SK-N-SH (cell line): ENCODE data around the gene DOCK4. TPM values are rescaled to one million over a fixed set of nuclear protein-coding genes. Genes with fewer than 3 reads are reported as not detected.
A peak's percentile ranks its signal among the peaks of the same experiment; 100 is the strongest.

Source experiments
- CTCF ChIA-PET: fragments of 300-600, 350-600 bp; formaldehyde crosslinking; extraction: SDS; loops from one replicate; lab custom pipeline; 2021; lab: Yijun Ruan, JAX
- POLR2A ChIA-PET: fragments of 350-600 bp; sonication (Branson Sonifier 250); formaldehyde crosslinking; extraction: SDS; loops from one replicate; lab custom pipeline; 2020; ENCODE audit warnings: antibody characterized with exemption, inconsistent platforms; lab: Yijun Ruan, JAX
- DNase-seq: peaks from one replicate; pipeline ENCODE4 v3.0.0; 2012
- H2AFZ ChIP-seq: fragments of 200-600 bp; sonication (generic); 2 replicates; pipeline ENCODE4 v1.8.1; 2016; ENCODE audit warnings: antibody characterized with exemption, mild to moderate bottlenecking, low read depth
- H3F3A ChIP-seq: fragments of 200-600 bp; sonication (generic); replicated peaks from 2 replicates; pipeline ENCODE3; 2016; ENCODE audit warnings: antibody characterized with exemption, mild to moderate bottlenecking; ENCODE audit not compliant: insufficient read depth
- H3K27ac ChIP-seq, 2 experiments: fragments of 200-500 bp in 1 of 2; fragments of 200-600 bp in 1 of 2; sonication (Bioruptor generic) in 1 of 2; sonication (generic), shearing (Covaris generic) in 1 of 2; 2 replicates each; pipeline versions ENCODE4 v1.5.1 to v1.6.1; 2014 to 2016; ENCODE audit warnings: low read depth in 2 of 2, inconsistent platforms in 1 of 2, low read length in 1 of 2, mild to moderate bottlenecking in 1 of 2, mixed read lengths in 1 of 2
- H3K27me3 ChIP-seq: fragments of 200-600 bp; sonication (generic), shearing (Covaris generic); 2 replicates; pipeline ENCODE4 v1.6.1; 2016; ENCODE audit warnings: mixed run types; ENCODE audit not compliant: insufficient read depth
- H3K36me3 ChIP-seq, 2 experiments: fragments of 200-500 bp in 1 of 2; fragments of 200-600 bp in 1 of 2; sonication (Bioruptor generic) in 1 of 2; sonication (generic) in 1 of 2; replicated peaks in 1 of 2; 2 replicates each; pipeline versions ENCODE3 to v1.5.1; 2014 to 2016; ENCODE audit warnings: low read length in 1 of 2, mild to moderate bottlenecking in 1 of 2; ENCODE audit not compliant: insufficient read depth in 2 of 2, control insufficient read depth in 1 of 2
- H3K4me1 ChIP-seq, 2 experiments: fragments of 200-500 bp in 1 of 2; fragments of 200-600 bp in 1 of 2; sonication (Bioruptor generic) in 1 of 2; sonication (generic), shearing (Covaris generic) in 1 of 2; 2 replicates each; pipeline versions ENCODE4 v1.5.1 to v1.6.1; 2014 to 2016; ENCODE audit warnings: low read depth in 1 of 2, low read length in 1 of 2, mixed run types in 1 of 2; ENCODE audit not compliant: insufficient read depth in 2 of 2, control insufficient read depth in 1 of 2
- H3K4me2 ChIP-seq: fragments of 200-600 bp; sonication (generic), shearing (Covaris generic); 2 replicates; pipeline ENCODE4 v1.6.1; 2017; ENCODE audit warnings: mixed run types
- H3K4me3 ChIP-seq, 2 experiments: fragments of 200-500 bp in 1 of 2; fragments of 200-600 bp in 1 of 2; sonication (Bioruptor generic) in 1 of 2; sonication (generic), shearing (Covaris generic) in 1 of 2; 2 replicates each; pipeline versions ENCODE4 v1.5.1 to v1.8.1; 2014 to 2016; ENCODE audit warnings: low read depth in 2 of 2, inconsistent platforms in 1 of 2, low read length in 1 of 2, mild to moderate bottlenecking in 1 of 2, mixed read lengths in 1 of 2, moderate library complexity in 1 of 2
- H3K79me2 ChIP-seq: fragments of 200-600 bp; sonication (generic); 2 replicates; pipeline ENCODE4 v1.8.1; 2017; ENCODE audit warnings: mild to moderate bottlenecking; ENCODE audit not compliant: insufficient read depth
- H3K9ac ChIP-seq: fragments of 200-600 bp; sonication (generic); 2 replicates; pipeline ENCODE4 v1.6.1; 2017; ENCODE audit warnings: mixed run types
- H3K9me2 ChIP-seq: fragments of 200-600 bp; sonication (generic); 2 replicates; pipeline ENCODE4 v1.6.1; 2017; ENCODE audit warnings: mixed run types
- H3K9me3 ChIP-seq: fragments of 200-600 bp; sonication (generic); 2 replicates; pipeline ENCODE4 v1.6.1; 2017; ENCODE audit warnings: mixed run types, mild to moderate bottlenecking, moderate library complexity
- H4K20me1 ChIP-seq: fragments of 200-600 bp; sonication (generic); 2 replicates; pipeline ENCODE4 v1.6.1; 2017; ENCODE audit warnings: mild to moderate bottlenecking, mixed run types; ENCODE audit not compliant: insufficient read depth
- CHD2 ChIP-seq: fragments of 150-350 bp; IDR thresholded peaks from 2 replicates; pipeline ENCODE4 v1.6.1; 2018; ENCODE audit warnings: low read length; ENCODE audit not compliant: partially characterized antibody
- ELF1 ChIP-seq: IDR thresholded peaks from 2 replicates; pipeline ENCODE4 v1.4.0; 2012
- EZH2phosphoT487 ChIP-seq: fragments of 200-600 bp; sonication (generic); IDR thresholded peaks from 2 replicates; pipeline ENCODE4 v1.6.1; 2017; ENCODE audit warnings: low read depth, mixed run types, mild to moderate bottlenecking, antibody characterized with exemption, moderate library complexity, borderline replicate concordance
- FOSL2 ChIP-seq: IDR thresholded peaks from 2 replicates; pipeline ENCODE4 v1.4.0; 2012; ENCODE audit warnings: low read depth, mild to moderate bottlenecking, moderate library complexity, borderline replicate concordance
- FOXJ3 ChIP-seq: sonication (generic); formaldehyde crosslinking; IDR thresholded peaks from 2 replicates; pipeline ENCODE4 v1.5.1; 2020; ENCODE audit warnings: mild to moderate bottlenecking, missing genetic modification reagents
- JUND ChIP-seq: IDR thresholded peaks from 2 replicates; pipeline ENCODE4 v1.4.0; 2012
- MEF2A ChIP-seq: IDR thresholded peaks from 2 replicates; pipeline ENCODE4 v1.4.0; 2012; ENCODE audit warnings: low read depth, borderline replicate concordance
- POLR2AphosphoS5 ChIP-seq: IDR thresholded peaks from 2 replicates; pipeline ENCODE4 v1.6.1; 2012; ENCODE audit warnings: low read depth, low read length
- RAD21 ChIP-seq: IDR thresholded peaks from 2 replicates; pipeline ENCODE4 v1.6.1; 2012; ENCODE audit warnings: mild to moderate bottlenecking, low read length
- SIN3A ChIP-seq: IDR thresholded peaks from 2 replicates; pipeline ENCODE4 v1.6.1; 2012; ENCODE audit warnings: low read depth, mild to moderate bottlenecking, low read length, moderate library complexity, borderline replicate concordance
- TCF12 ChIP-seq: IDR thresholded peaks from 2 replicates; pipeline ENCODE4 v1.4.0; 2012
- YY1 ChIP-seq: IDR thresholded peaks from 2 replicates; pipeline ENCODE4 v1.4.0; 2012; ENCODE audit warnings: low read depth, mild to moderate bottlenecking
- WGBS: methylation state at CpG from one replicate; pipeline ENCODE4 v1.1.6; 2017; ENCODE audit warnings: low lambda C conversion rate; 5-methylcytosine and 5-hydroxymethylcytosine counted together
- polyA plus RNA-seq, 3 experiments: library from polyadenylated mRNA; depleted of rRNA; stranded (reverse); fragments of >200 nt; gene quantifications; 2 replicates each; pipeline ENCODE4 v1.2.3, GENCODE V29; 2012
- TF ChIP-seq, protein P1 (sequence below): fragments of 150-350 bp; IDR thresholded peaks from 2 replicates; pipeline ENCODE4 v1.6.1; 2017; ENCODE audit warnings: antibody characterized with exemption, low read length, low read depth, borderline replicate concordance
- TF ChIP-seq, protein P2 (sequence below): IDR thresholded peaks from 2 replicates; pipeline ENCODE4; 2012
- TF ChIP-seq, protein P3 (sequence below): IDR thresholded peaks from 2 replicates; pipeline ENCODE4 v1.6.1; 2012; ENCODE audit warnings: mild to moderate bottlenecking, low read depth, low read length, moderate library complexity
- TF ChIP-seq, protein P4 (sequence below): IDR thresholded peaks from 2 replicates; pipeline ENCODE4 v1.4.0; 2012; ENCODE audit warnings: low read depth, borderline replicate concordance

The DOCK4 gene
- polyA plus RNA-seq, 1 of the 3 experiments (the other 2 are of a cell fraction), result 8.5 TPM

DNA sequence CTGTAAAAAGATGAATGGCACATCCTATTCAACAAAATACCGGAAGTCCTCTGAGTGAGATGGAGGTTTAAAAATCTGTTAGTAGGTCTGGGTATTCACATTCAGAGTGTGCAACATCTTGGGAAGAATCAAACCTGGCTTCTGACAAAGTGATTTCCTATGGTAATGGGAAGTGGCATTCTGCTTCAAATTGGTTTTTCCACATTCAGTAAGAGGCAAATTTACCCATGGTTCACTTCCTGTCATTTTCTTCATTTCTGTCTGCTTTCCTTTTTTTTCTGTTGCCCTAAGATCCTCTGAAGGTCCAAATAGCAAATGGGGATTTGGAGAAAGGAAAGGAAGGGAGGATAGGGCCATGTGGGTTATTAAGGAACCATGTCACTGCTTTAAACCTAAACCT is 218.3 kb downstream of the DOCK4 start:
- H3K9me3 ChIP-seq, result no peaks in the 10 kb centered on the region
- no peaks in the 10 kb centered on the region for H4K20me1 ChIP-seq
- H3K9me2 ChIP-seq, result no peaks in the 10 kb centered on the region
- no peaks in the 10 kb centered on the region for H3K79me2 ChIP-seq
- DNase-seq, result no peak
- 94% methylated on average over 1 of the region's 1 CpG for WGBS
- no peaks in the 10 kb centered on the region for H3K27me3 ChIP-seq
- H3K4me1 ChIP-seq, result peaks cover 0 to 18% of the 10 kb centered on the region in 2 experiments; a peak in 3 of 4 replicates
- ChIA-PET POLR2A (no interaction called here), CTCF (interaction anchor here (2.2 kb wide), 1 partner anchor 210 kb away, joined by 4 read pairs; no protein-coding TSS in a partner anchor)
- peaks cover 17% of the 10 kb centered on the region for H3F3A ChIP-seq
- peak overlapping the region; percentile 73; the same call in 1 of the 2 replicates for H2AFZ ChIP-seq
- H3K27ac ChIP-seq, result peak overlapping the region in 1 of 2 experiments; percentile 68; a peak in 3 of 4 replicates
- no peak overlapping the region for H3K9ac ChIP-seq
- 0 out of 2 replicates have a peak overlapping the region, but pooled peaks have one; percentile 30 for H3K4me2 ChIP-seq
- TF ChIP-seq, protein P1, sequence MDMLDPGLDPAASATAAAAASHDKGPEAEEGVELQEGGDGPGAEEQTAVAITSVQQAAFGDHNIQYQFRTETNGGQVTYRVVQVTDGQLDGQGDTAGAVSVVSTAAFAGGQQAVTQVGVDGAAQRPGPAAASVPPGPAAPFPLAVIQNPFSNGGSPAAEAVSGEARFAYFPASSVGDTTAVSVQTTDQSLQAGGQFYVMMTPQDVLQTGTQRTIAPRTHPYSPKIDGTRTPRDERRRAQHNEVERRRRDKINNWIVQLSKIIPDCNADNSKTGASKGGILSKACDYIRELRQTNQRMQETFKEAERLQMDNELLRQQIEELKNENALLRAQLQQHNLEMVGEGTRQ, result no peak
- TF ChIP-seq FOXJ3 (CRISPR knock-in tag) (no peak), POLR2AphosphoS5 (no peak), FOSL2 (no peak), TCF12 (no peak), MEF2A (no peak), CHD2 (no peak)
- TF ChIP-seq, all 33 proteins: peak for 0
- Histone ChIP-seq H3K36me3 (peaks cover 0 to 39% of the 10 kb centered on the region in 2 experiments), H3K4me3 (no peak overlapping the region)

DNA sequence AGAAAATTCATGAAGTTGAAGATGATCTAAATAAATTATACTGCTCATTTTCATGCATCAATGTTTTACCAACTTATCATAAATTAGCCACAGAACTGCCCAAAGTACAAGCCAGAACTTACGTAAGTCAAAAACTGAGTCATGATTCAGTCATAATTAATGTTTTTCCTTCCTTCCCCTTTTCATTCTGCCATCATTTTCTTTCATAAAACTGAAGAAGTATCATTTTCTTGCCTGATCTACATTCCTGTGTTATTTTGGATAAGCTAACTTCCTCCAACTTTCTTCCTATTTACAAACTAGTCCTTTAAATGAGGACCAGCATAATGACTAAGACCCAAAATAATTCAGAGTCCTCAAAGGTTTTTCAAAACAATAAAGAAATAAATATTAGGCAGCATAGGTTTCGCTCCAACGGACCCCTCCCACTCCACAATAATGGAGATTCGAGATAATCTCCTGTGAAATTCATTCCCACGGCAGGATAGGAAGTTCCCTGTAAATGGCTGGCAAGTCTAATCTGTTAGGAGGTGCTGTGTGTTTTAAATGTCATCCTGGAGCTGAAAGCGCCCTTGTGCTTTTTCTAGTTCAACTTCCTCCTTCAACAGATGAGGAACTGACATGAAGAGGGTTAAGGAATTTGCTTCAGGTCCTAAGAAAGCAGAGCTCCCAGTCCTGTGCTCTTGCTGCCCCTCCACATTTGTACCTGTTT is 218.9 kb downstream of the DOCK4 start:
- peaks cover 20% of the 10 kb centered on the region for H3F3A ChIP-seq
- H4K20me1 ChIP-seq, result no peaks in the 10 kb centered on the region
- DNase-seq, result no peak
- no peak overlapping the region for H3K4me3 ChIP-seq
- peaks cover 0 to 40% of the 10 kb centered on the region in 2 experiments for H3K36me3 ChIP-seq
- H3K9me2 ChIP-seq, result no peaks in the 10 kb centered on the region
- peaks cover 0 to 14% of the 10 kb centered on the region in 2 experiments; a peak in 3 of 4 replicates for H3K4me1 ChIP-seq
- H3K27ac ChIP-seq, result peak overlapping the region in 1 of 2 experiments; percentile 68; a peak in 2 of 4 replicates
- ChIA-PET CTCF (interaction anchor here (2.2 kb wide), 1 partner anchor 211 kb away, joined by 4 read pairs; no protein-coding TSS in a partner anchor), POLR2A (no interaction called here)
- H2AFZ ChIP-seq, result peak overlapping the region; percentile 73; the same call in 1 of the 2 replicates
- peak; percentile 78 for TF ChIP-seq JUND
- TF ChIP-seq, protein P2, sequence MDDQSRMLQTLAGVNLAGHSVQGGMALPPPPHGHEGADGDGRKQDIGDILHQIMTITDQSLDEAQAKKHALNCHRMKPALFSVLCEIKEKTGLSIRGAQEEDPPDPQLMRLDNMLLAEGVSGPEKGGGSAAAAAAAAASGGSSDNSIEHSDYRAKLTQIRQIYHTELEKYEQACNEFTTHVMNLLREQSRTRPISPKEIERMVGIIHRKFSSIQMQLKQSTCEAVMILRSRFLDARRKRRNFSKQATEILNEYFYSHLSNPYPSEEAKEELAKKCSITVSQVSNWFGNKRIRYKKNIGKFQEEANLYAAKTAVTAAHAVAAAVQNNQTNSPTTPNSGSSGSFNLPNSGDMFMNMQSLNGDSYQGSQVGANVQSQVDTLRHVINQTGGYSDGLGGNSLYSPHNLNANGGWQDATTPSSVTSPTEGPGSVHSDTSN, result peak; percentile 82
- TF ChIP-seq ELF1, result no peak
- TF ChIP-seq, protein P3, sequence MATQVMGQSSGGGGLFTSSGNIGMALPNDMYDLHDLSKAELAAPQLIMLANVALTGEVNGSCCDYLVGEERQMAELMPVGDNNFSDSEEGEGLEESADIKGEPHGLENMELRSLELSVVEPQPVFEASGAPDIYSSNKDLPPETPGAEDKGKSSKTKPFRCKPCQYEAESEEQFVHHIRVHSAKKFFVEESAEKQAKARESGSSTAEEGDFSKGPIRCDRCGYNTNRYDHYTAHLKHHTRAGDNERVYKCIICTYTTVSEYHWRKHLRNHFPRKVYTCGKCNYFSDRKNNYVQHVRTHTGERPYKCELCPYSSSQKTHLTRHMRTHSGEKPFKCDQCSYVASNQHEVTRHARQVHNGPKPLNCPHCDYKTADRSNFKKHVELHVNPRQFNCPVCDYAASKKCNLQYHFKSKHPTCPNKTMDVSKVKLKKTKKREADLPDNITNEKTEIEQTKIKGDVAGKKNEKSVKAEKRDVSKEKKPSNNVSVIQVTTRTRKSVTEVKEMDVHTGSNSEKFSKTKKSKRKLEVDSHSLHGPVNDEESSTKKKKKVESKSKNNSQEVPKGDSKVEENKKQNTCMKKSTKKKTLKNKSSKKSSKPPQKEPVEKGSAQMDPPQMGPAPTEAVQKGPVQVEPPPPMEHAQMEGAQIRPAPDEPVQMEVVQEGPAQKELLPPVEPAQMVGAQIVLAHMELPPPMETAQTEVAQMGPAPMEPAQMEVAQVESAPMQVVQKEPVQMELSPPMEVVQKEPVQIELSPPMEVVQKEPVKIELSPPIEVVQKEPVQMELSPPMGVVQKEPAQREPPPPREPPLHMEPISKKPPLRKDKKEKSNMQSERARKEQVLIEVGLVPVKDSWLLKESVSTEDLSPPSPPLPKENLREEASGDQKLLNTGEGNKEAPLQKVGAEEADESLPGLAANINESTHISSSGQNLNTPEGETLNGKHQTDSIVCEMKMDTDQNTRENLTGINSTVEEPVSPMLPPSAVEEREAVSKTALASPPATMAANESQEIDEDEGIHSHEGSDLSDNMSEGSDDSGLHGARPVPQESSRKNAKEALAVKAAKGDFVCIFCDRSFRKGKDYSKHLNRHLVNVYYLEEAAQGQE, result no peak
- peak; percentile 75; the same call in 1 of the 2 replicates for TF ChIP-seq FOSL2
- no peak for TF ChIP-seq SIN3A
- no peak for TF ChIP-seq EZH2phosphoT487
- no peak for TF ChIP-seq POLR2AphosphoS5
- peak; percentile 56 for TF ChIP-seq TCF12
- TF ChIP-seq, protein P4, sequence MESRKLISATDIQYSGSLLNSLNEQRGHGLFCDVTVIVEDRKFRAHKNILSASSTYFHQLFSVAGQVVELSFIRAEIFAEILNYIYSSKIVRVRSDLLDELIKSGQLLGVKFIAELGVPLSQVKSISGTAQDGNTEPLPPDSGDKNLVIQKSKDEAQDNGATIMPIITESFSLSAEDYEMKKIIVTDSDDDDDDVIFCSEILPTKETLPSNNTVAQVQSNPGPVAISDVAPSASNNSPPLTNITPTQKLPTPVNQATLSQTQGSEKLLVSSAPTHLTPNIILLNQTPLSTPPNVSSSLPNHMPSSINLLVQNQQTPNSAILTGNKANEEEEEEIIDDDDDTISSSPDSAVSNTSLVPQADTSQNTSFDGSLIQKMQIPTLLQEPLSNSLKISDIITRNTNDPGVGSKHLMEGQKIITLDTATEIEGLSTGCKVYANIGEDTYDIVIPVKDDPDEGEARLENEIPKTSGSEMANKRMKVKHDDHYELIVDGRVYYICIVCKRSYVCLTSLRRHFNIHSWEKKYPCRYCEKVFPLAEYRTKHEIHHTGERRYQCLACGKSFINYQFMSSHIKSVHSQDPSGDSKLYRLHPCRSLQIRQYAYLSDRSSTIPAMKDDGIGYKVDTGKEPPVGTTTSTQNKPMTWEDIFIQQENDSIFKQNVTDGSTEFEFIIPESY, result no peak
- 0 out of 2 replicates have a peak, but pooled peaks have one; percentile 26 for TF ChIP-seq YY1
- no peak for TF ChIP-seq RAD21
- H3K9me3 ChIP-seq, result no peaks in the 10 kb centered on the region
- no peaks in the 10 kb centered on the region for H3K79me2 ChIP-seq
- H3K4me2 ChIP-seq, result peak overlapping the region; percentile 30
- H3K27me3 ChIP-seq, result no peaks in the 10 kb centered on the region
- no peak overlapping the region; the same call in 1 of the 2 replicates for H3K9ac ChIP-seq
- 73% methylated on average over 6 of the region's 6 CpGs for WGBS
